CD1c-positive myeloid dendritic cell (primary cell): ENCODE data around the gene LAMA1.

ENCODE experiments used
- DNase-seq: peaks from one replicate; pipeline ENCODE4 v3.0.0-alpha.2; 2016; ENCODE audit errors: extremely low spot score

The LAMA1 gene

DNA sequence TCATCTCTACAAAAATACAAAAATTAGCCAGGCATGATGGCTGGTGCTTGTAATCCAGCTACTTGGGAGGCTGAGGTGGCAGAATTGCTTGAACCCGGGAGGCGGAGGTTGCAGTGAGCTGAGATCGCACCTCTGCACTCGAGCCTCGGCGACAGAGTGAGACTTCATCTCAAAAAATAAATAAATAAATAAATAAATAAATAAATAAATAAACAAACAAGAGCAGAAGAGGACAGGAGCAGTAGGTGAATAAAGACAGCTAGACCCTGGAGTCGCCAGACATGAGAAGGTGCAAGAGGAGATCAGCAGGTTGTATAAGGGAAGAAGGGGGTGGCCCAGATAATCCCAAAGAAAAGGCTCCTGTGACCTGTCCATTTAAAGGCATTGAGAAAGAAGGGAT lies 12.3 kb downstream of the LAMA1 start:
- DNase-seq: no peak

- no peak for DNase-seq
These were observed 12.9 kb downstream of the LAMA1 start for GRCh38 chr18:7104649-7105048.

GRCh38 chr18:7102131-7102530 lies 15.5 kb downstream of the LAMA1 start:
- DNase-seq: no peak

GRCh38 chr18:7096838-7097237 lies 20.8 kb downstream of the LAMA1 start:
- DNase-seq: no peak

- DNase-seq: no peak
These were observed 23.2 kb downstream of the LAMA1 start for GRCh38 chr18:7094427-7094826.

DNA sequence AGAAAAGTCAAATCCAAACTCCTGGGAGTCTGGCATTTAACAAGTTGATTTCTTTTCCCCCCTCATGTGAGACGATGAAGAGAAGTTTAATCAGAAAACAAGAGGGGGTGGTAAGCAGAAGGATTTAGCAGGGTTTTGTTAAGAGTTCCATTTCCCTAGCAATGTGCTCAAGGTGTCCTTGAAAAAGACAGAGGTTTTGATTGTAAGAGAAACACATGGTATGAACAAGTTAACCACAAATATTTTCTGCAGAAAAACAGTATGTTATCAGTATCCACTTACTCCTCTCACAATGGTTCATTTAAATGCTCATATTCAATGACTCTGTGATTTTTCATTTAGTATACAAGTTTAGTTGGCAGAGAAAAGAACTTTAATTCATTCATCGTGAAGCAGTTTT lies 26.8 kb downstream of the LAMA1 start:
- no peak for DNase-seq

- no peak for DNase-seq
These were observed 28.2 kb downstream of the LAMA1 start for GRCh38 chr18:7089369-7089768.

DNA sequence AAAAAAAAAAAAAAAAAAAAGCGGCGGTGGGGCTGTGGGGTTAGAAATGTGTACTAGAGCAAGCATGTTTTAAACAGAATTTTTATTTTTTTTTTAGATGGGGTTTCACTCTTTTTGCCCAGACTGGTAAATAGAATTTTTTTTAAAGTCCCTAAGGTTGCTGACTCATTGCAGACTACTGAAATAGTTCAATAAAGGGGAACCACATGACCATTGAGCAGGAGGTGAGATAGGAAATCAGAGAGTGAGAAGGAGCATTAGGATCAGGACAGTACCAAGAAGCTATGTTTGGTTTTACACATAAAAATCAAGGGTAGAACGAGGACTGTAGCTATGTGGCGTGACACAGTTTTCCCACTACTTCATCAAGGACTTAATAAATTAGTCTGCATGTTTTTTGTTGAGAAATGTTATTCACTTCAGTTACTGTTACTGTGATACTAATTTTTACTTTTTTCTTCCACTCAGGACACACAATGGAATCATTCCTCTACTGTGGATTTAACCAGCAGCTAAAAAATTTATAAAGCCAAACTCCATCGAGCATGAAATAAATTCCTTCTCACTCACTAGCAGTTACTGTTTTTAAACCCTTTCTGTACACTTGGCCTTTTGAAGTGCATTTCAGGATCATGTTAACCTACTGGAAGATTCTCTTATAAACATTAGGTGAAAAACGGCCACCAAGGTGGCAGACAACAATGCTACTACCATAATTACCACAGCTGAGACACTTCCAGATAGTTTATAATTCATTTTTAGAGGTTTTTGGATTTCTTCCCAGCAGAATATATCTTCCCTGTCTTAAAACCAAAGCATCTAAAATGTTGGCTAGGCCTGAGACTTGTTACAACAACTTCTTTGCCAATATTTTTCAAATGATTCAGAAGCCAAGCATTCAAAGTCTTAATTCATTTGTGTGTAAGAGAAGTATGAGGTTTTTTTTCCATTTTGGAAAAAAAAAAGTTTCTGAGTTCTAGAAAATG lies 33.2 kb downstream of the LAMA1 start:
- no peak for DNase-seq

- DNase-seq: no peak
These were observed 34.9 kb downstream of the LAMA1 start for GRCh38 chr18:7082671-7083070.

- DNase-seq: no peak
These were observed 38.4 kb downstream of the LAMA1 start for GRCh38 chr18:7079231-7079630.

GRCh38 chr18:7072593-7072992 lies 45.0 kb downstream of the LAMA1 start:
- no peak for DNase-seq

- no peak for DNase-seq
These were observed 46.0 kb downstream of the LAMA1 start for GRCh38 chr18:7071600-7071999.

DNA sequence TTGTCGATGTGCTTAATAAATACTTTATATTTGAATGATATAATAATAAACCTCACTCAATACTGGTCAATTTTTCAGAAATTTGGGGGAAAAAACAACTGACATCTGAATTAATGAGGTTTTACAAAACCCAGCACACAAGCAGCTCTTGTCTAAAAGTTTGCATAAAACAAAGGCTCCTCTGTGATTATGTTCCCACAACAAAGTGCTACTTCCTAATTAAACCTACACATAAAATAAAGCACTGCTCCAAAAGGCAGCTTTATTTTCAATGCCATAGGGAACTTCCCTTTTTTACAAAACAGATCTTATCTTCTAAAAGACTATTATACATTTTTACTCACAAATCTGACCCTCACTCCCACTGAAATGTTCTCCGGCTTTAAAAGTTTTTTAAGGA lies 47.1 kb downstream of the LAMA1 start:
- DNase-seq: no peak

- DNase-seq: no peak
These were observed 48.6 kb downstream of the LAMA1 start for GRCh38 chr18:7068871-7069590.

- no peak for DNase-seq
These were observed 50.5 kb downstream of the LAMA1 start for GRCh38 chr18:7066965-7067555.

- DNase-seq: no peak
These were observed 51.9 kb downstream of the LAMA1 start for GRCh38 chr18:7065736-7066135.

DNA sequence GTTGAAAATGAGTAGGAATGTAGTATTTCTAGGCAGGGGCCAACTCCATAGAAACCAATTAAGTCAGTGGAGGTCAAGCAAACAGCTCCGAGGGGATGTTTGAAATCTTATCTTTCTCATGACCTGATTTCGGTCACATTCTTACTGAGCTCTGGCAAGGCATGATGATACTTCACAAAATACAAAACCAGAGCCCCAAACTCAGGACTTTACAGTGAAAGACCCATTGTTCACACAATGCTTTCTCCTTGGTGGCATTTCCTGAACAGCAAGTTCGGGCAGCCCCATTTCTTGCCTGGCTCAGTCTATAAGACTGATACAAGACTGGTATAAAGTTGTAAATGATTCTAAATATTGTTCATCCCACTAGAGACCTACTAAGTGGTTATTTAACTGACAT lies 53.3 kb downstream of the LAMA1 start:
- no peak for DNase-seq

- DNase-seq: no peak
These were observed 54.8 kb downstream of the LAMA1 start for GRCh38 chr18:7062811-7063210.

- no peak for DNase-seq
These were observed 55.4 kb downstream of the LAMA1 start for GRCh38 chr18:7062236-7062635.

- DNase-seq: no peak
These were observed 58.3 kb downstream of the LAMA1 start for GRCh38 chr18:7059276-7059675.

DNA sequence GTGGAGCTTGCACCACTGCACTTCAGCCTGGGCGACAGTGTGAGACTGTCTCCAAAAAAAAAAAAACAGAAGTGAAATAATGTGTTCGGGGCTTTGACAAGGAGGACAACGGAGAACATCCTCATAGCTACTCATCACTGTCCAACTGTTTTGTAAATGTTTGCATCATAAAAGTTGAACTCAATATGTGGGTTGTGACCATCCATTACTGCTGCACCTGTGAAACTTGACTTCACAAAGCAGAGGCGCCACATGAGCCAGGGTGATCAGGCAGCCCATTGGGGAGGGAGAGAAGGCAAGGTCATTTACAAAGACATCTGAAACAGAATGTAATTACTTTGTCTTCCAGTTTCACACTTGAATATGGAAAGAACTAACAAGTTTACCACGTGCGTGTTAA lies 61.6 kb downstream of the LAMA1 start:
- DNase-seq: no peak

- DNase-seq: no peak
These were observed 67.6 kb downstream of the LAMA1 start for GRCh38 chr18:7049951-7050350.

- no peak for DNase-seq
These were observed 69.5 kb downstream of the LAMA1 start for GRCh38 chr18:7048081-7048480.
